Hepatocyte (in vitro differentiated cells): Measurements from ENCODE around the gene RABL6. TPM values are rescaled to one million over a fixed set of nuclear protein-coding genes. Genes with fewer than 3 reads are reported as not detected.

ENCODE experiments used
- DNase-seq: peaks from one replicate; pipeline ENCODE4 v3.0.0-alpha.2; 2016; ENCODE audit warnings: low spot score
- H2AFZ ChIP-seq: fragments of 200-600 bp; sonication (generic); 2 replicates; pipeline ENCODE4 v1.6.0; 2016; ENCODE audit warnings: antibody characterized with exemption, mild to moderate bottlenecking
- H3K27ac ChIP-seq: fragments of 200-600 bp; sonication (generic); 2 replicates; pipeline ENCODE4 v1.5.1; 2016; ENCODE audit warnings: mild to moderate bottlenecking
- H3K27me3 ChIP-seq: fragments of 200-600 bp; sonication (generic); 2 replicates; pipeline ENCODE4 v1.6.1; 2016
- H3K36me3 ChIP-seq: fragments of 200-600 bp; sonication (generic); replicated peaks from 2 replicates; pipeline ENCODE4 v1.5.1; 2016; ENCODE audit warnings: low read depth; ENCODE audit not compliant: insufficient read depth
- H3K4me1 ChIP-seq: fragments of 200-600 bp; sonication (generic); 2 replicates; pipeline ENCODE4 v1.5.1; 2016; ENCODE audit warnings: mild to moderate bottlenecking, moderate library complexity; ENCODE audit not compliant: insufficient read depth
- H3K4me2 ChIP-seq: fragments of 200-600 bp; sonication (generic); 2 replicates; pipeline ENCODE4 v1.6.0; 2016
- H3K4me3 ChIP-seq: fragments of 200-600 bp; sonication (generic); 2 replicates; pipeline ENCODE4 v1.5.1; 2016; ENCODE audit warnings: mild to moderate bottlenecking
- H3K79me2 ChIP-seq: fragments of 200-600 bp; sonication (generic); 2 replicates; pipeline ENCODE4 v1.6.0; 2017; ENCODE audit warnings: mild to moderate bottlenecking
- H3K9me2 ChIP-seq: fragments of 200-600 bp; sonication (generic); replicated peaks from 2 replicates; pipeline ENCODE4 v1.6.0; 2017; ENCODE audit warnings: mild to moderate bottlenecking; ENCODE audit not compliant: insufficient read depth
- H3K9me3 ChIP-seq: fragments of 200-600 bp; sonication (generic); 2 replicates; pipeline ENCODE4 v1.5.1; 2016; ENCODE audit warnings: low read depth, mild to moderate bottlenecking
- H4K20me1 ChIP-seq: fragments of 200-600 bp; sonication (generic); 2 replicates; pipeline ENCODE4 v1.6.0; 2016; ENCODE audit warnings: mild to moderate bottlenecking; ENCODE audit not compliant: insufficient read depth, poor library complexity, severe bottlenecking
- CTCF ChIP-seq: fragments of 200-600 bp; sonication (generic); IDR thresholded peaks from 2 replicates; pipeline ENCODE4 v1.5.1; 2016; ENCODE audit warnings: antibody characterized with exemption, mild to moderate bottlenecking; ENCODE audit not compliant: poor library complexity
- EZH2 ChIP-seq: fragments of 200-600 bp; sonication (generic); IDR thresholded peaks from 2 replicates; pipeline ENCODE4 v1.6.1; 2016; ENCODE audit warnings: antibody characterized with exemption, mild to moderate bottlenecking, borderline replicate concordance
- EZH2phosphoT487 ChIP-seq: fragments of 200-600 bp; sonication (generic); IDR thresholded peaks from one replicate; pipeline ENCODE4 v1.6.1; 2018; ENCODE audit warnings: antibody characterized with exemption, mild to moderate bottlenecking, low read depth, moderate library complexity; ENCODE audit not compliant: unreplicated experiment, severe bottlenecking
- WGBS: methylation state at CpG from one replicate; pipeline ENCODE4 v1.1.6; 2016; ENCODE audit warnings: low lambda C conversion rate; ENCODE audit errors: missing lambda C conversion rate; 5-methylcytosine and 5-hydroxymethylcytosine counted together
- polyA plus RNA-seq: library from polyadenylated mRNA; unstranded; fragments of >200 nt; fragmentation: Nextera tagmentation; extraction: Ambion mirVana; gene quantifications from 2 replicates; pipeline ENCODE4 v1.2.1, GENCODE V29; 2016
- total RNA-seq: library from RNA; depleted of rRNA; stranded (reverse); fragments of >200 nt; gene quantifications from 2 replicates; pipeline ENCODE4 v1.2.3, GENCODE V29; 2014

Gene RABL6
- total and polyA plus RNA-seq, 2 experiments from 2014 or later, result 72.3 to 103 TPM

DNA sequence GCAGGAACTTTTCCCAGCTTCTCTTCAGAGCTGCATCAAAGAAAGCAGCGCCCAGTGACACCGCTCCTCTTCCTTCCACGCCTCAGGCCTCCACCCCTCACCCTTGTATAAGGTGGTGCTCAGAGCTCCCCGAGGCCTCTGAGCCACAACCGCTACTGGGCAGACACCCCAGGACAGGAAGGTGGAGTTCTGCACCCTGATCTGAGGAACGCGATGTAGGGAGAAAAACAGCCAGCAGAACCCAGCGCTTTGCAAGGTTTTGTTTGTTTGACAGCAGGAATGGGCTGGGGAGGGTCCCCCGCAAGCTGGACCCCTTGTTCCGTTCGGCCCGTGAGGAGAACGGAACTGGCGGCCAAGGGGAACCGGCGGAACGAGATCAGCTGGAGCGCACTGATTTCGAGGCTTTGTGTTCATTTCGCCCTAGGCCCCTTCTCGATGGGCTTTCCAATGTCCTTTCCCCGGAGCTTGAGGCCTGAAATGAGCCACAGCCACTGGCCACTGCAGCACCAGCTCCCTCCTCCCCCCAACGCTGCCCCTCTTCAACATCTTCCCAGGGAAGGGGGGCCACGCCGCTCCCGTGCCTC, 54.2 kb downstream of the RABL6 start:
- Histone ChIP-seq H3K9me2 (no peaks in the 10 kb centered on the region), H3K27ac (no peak overlapping the region), H3K4me1 (peaks cover 25% of the 10 kb centered on the region), H3K27me3 (no peaks in the 10 kb centered on the region), H3K36me3 (no peaks in the 10 kb centered on the region), H3K79me2 (peaks cover 34% of the 10 kb centered on the region), H4K20me1 (peaks cover 14% of the 10 kb centered on the region), H3K4me2 (no peak overlapping the region), H2AFZ (no peak overlapping the region), H3K4me3 (no peak overlapping the region), H3K9me3 (no peaks in the 10 kb centered on the region)
- TF ChIP-seq CTCF, result no peak
- no peak for TF ChIP-seq EZH2
- TF ChIP-seq EZH2phosphoT487, result no peak
- peak; percentile 3 for DNase-seq
- 93% methylated on average over 26 of the region's 26 CpGs for WGBS

- Histone ChIP-seq H2AFZ (no peak overlapping the region), H3K36me3 (no peaks in the 10 kb centered on the region), H3K27me3 (no peaks in the 10 kb centered on the region), H4K20me1 (peaks cover 14% of the 10 kb centered on the region), H3K9me2 (no peaks in the 10 kb centered on the region), H3K4me2 (no peak overlapping the region), H3K27ac (no peak overlapping the region), H3K79me2 (peaks cover 40% of the 10 kb centered on the region), H3K9me3 (peaks cover 5% of the 10 kb centered on the region), H3K4me1 (peaks cover 28% of the 10 kb centered on the region), H3K4me3 (no peak overlapping the region)
- no peak for DNase-seq
- no peak for TF ChIP-seq CTCF
- TF ChIP-seq EZH2phosphoT487, result no peak
- no peak for TF ChIP-seq EZH2
- 97% methylated on average over 31 of the region's 31 CpGs for WGBS
Observed at GRCh38 chr9:136862849-136863622, 55.3 kb downstream of the RABL6 start.

DNA sequence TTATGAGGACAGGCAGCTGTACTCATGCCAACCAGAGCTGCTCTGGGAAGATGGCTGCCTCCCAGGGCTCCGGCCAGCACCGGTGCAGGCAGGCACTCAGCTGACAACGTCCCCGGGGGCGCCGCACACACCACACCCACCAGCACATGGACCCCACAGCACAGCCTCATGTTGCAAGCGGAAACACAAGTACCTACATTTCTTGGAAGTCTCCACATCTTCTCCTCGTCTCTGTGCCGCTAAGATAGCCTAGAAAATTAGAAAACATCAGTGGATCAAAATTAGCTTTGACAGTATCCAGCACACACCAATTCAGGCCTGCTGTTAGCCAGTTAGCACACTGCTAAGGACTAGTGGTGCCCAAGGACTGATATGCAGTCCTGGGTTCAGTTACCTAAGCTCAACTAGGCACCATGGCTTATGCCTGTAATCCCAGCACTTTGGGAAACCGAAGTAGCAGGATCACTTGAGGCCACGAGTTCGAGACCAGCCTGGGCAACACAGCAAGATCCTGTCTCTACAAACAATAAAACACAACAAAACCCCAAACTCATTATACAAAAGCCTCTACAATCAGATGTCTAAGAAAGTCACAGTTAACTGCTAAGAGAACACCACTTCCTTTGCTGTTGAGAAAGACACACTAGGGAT, 56.0 kb downstream of the RABL6 start:
- Histone ChIP-seq H3K4me1 (peaks cover 25% of the 10 kb centered on the region), H3K4me3 (no peak overlapping the region), H2AFZ (no peak overlapping the region), H3K36me3 (no peaks in the 10 kb centered on the region), H4K20me1 (peaks cover 14% of the 10 kb centered on the region), H3K4me2 (peak overlapping the region; percentile 97), H3K79me2 (peaks cover 40% of the 10 kb centered on the region), H3K9me3 (peaks cover 5% of the 10 kb centered on the region), H3K9me2 (no peaks in the 10 kb centered on the region), H3K27me3 (no peaks in the 10 kb centered on the region), H3K27ac (no peak overlapping the region)
- no peak for TF ChIP-seq EZH2
- TF ChIP-seq CTCF, result no peak
- WGBS, result 95% methylated on average over 12 of the region's 12 CpGs
- DNase-seq, result no peak
